HG02759 (cell line): ENCODE results near the gene ADGRV1.

Source experiments
- ATAC-seq: cut with Tn5 transposase; IDR thresholded peaks from one replicate; pipeline ENCODE4 v1.9.1; 2021; ENCODE audit warnings: mild to moderate bottlenecking, moderate library complexity; ENCODE audit not compliant: unreplicated experiment

The ADGRV1 gene

GRCh38 chr5:91123291-91123690, 564.7 kb downstream of the ADGRV1 start:
- no peak for ATAC-seq

- no peak for ATAC-seq
Measured at GRCh38 chr5:91123901-91124300, 565.3 kb downstream of the ADGRV1 start.

- ATAC-seq, result no peak
Measured at GRCh38 chr5:91125916-91126315, 567.3 kb downstream of the ADGRV1 start.

GRCh38 chr5:91126448-91126847, 567.9 kb downstream of the ADGRV1 start:
- no peak for ATAC-seq

GRCh38 chr5:91126888-91127287, 568.3 kb downstream of the ADGRV1 start:
- no peak for ATAC-seq

- no peak for ATAC-seq
Measured at GRCh38 chr5:91127456-91128081, 569.0 kb downstream of the ADGRV1 start.

GRCh38 chr5:91128604-91129003, 570.0 kb downstream of the ADGRV1 start:
- no peak for ATAC-seq

GRCh38 chr5:91129748-91130147, 571.2 kb downstream of the ADGRV1 start:
- ATAC-seq, result no peak

GRCh38 chr5:91130759-91131158, 572.2 kb downstream of the ADGRV1 start:
- ATAC-seq, result no peak

- ATAC-seq, result peak; percentile 80
Measured at GRCh38 chr5:91132550-91132949, 574.0 kb downstream of the ADGRV1 start.

GRCh38 chr5:91133183-91133582, 574.6 kb downstream of the ADGRV1 start:
- no peak for ATAC-seq

GRCh38 chr5:91135475-91136248, 577.1 kb downstream of the ADGRV1 start:
- ATAC-seq, result no peak

- no peak for ATAC-seq
Measured at GRCh38 chr5:91136271-91136670, 577.7 kb downstream of the ADGRV1 start.

GRCh38 chr5:91137647-91138046, 579.0 kb downstream of the ADGRV1 start:
- ATAC-seq, result no peak

- ATAC-seq, result no peak
Measured at GRCh38 chr5:91139572-91140200, 581.1 kb downstream of the ADGRV1 start.

GRCh38 chr5:91140657-91141056, 582.1 kb downstream of the ADGRV1 start:
- ATAC-seq, result no peak

GRCh38 chr5:91141642-91142041, 583.0 kb downstream of the ADGRV1 start:
- ATAC-seq, result no peak

- ATAC-seq, result no peak
Measured at GRCh38 chr5:91142386-91142785, 583.8 kb downstream of the ADGRV1 start.

GRCh38 chr5:91142819-91143218, 584.2 kb downstream of the ADGRV1 start:
- no peak for ATAC-seq

- no peak for ATAC-seq
Measured at GRCh38 chr5:91143840-91144239, 585.2 kb downstream of the ADGRV1 start.

GRCh38 chr5:91144491-91145332, 586.1 kb downstream of the ADGRV1 start:
- no peak for ATAC-seq
